ENCODE results near the gene H3-3A. TPM values are rescaled to one million over a fixed set of nuclear protein-coding genes. Genes with fewer than 3 reads are reported as not detected.

The H3-3A gene
- 416 and 426 TPM in 2 replicates for total RNA-seq

- no peaks in the 10 kb centered on the region for H3K27me3 Mint-ChIP-seq (ENCODE audit: insufficient read depth)
- H3K36me3 Mint-ChIP-seq (ENCODE audit: low read depth): peaks cover 40% of the 10 kb centered on the region
- intact Hi-C loops (cut with micrococcal nuclease): loop anchor here (1.0 to 10.0 kb wide), 10 partner anchors 21 to 1632 kb away; partner anchors contain the start of genes COQ8A, ITPKB, LBR and PYCR2
- H3K4me3 Mint-ChIP-seq: peak within 1 kb of the TSS; percentile 100
- peak within 1 kb of the TSS; percentile 100 for H3K27ac Mint-ChIP-seq
- no peaks in the 10 kb centered on the region for H3K9me3 Mint-ChIP-seq
- peaks cover 36% of the 10 kb centered on the region for H3K4me1 Mint-ChIP-seq (ENCODE audit: low read depth)
- peak; percentile 97 for DNase-seq (ENCODE audit: low spot score)
Measured at GRCh38 chr1:226062558-226063223, at the start of gene H3-3A. Gene H3-3A, plus strand, starts transcription at chr1:226062716. Its CDS starts 1,636 bp downstream, at chr1:226064352.

- Mint-ChIP-seq H3K4me3 (no peak overlapping the region), H3K4me1 (ENCODE audit: low read depth) (no peaks in the 10 kb centered on the region), H3K36me3 (ENCODE audit: low read depth) (no peaks in the 10 kb centered on the region), H3K27me3 (ENCODE audit: insufficient read depth) (peaks cover 7% of the 10 kb centered on the region), H3K9me3 (no peaks in the 10 kb centered on the region), H3K27ac (no peak overlapping the region)
- DNase-seq (ENCODE audit: low spot score): no peak
- intact Hi-C loops (cut with micrococcal nuclease): no loop called here
Measured at GRCh38 chr1:226017070-226017469, 45.4 kb upstream of the H3-3A start.

DNA sequence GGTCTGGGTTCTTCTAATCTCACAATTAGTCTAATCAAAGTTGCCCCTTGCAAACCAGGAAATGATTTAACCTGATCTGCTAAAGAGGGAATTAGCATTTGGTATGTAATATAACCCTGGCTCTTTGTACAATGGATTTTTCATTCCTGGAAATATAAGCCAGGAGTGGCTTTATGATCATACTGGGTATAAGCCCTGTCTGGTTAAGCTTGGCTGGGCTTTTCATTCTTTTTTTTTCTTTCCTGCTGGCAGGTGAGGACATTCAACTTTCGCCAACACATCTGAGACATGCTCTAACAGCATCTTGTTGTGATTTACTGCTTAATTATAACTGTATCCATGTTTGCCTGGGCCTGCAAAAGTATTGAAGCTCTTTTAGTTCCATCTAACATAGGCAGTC lies 42.9 kb upstream of the H3-3A start:
- Mint-ChIP-seq H3K27ac (no peak overlapping the region), H3K4me3 (no peak overlapping the region), H3K27me3 (ENCODE audit: insufficient read depth) (no peaks in the 10 kb centered on the region), H3K4me1 (ENCODE audit: low read depth) (no peaks in the 10 kb centered on the region), H3K36me3 (ENCODE audit: low read depth) (no peaks in the 10 kb centered on the region), H3K9me3 (no peaks in the 10 kb centered on the region)
- intact Hi-C loops (cut with micrococcal nuclease): no loop called here
- no peak for DNase-seq (ENCODE audit: low spot score)

- Mint-ChIP-seq H3K36me3 (ENCODE audit: low read depth) (no peaks in the 10 kb centered on the region), H3K4me1 (ENCODE audit: low read depth) (peaks cover under 1% of the 10 kb centered on the region), H3K9me3 (no peaks in the 10 kb centered on the region), H3K27ac (no peak overlapping the region), H3K27me3 (ENCODE audit: insufficient read depth) (no peaks in the 10 kb centered on the region), H3K4me3 (no peak overlapping the region)
- intact Hi-C loops (cut with micrococcal nuclease): no loop called here
- DNase-seq (ENCODE audit: low spot score): no peak
Measured at GRCh38 chr1:226021401-226021800, 41.1 kb upstream of the H3-3A start.

- H3K4me3 Mint-ChIP-seq: no peak overlapping the region
- DNase-seq (ENCODE audit: low spot score): no peak
- peaks cover 4% of the 10 kb centered on the region for H3K4me1 Mint-ChIP-seq (ENCODE audit: low read depth)
- no peaks in the 10 kb centered on the region for H3K36me3 Mint-ChIP-seq (ENCODE audit: low read depth)
- intact Hi-C loops (cut with micrococcal nuclease): no loop called here
- H3K27ac Mint-ChIP-seq: no peak overlapping the region
- peaks cover 3% of the 10 kb centered on the region for H3K27me3 Mint-ChIP-seq (ENCODE audit: insufficient read depth)
- H3K9me3 Mint-ChIP-seq: no peaks in the 10 kb centered on the region
Measured at GRCh38 chr1:226021801-226022200, 40.7 kb upstream of the H3-3A start.

GRCh38 chr1:226023735-226024134 lies 38.8 kb upstream of the H3-3A start:
- Mint-ChIP-seq H3K36me3 (ENCODE audit: low read depth) (no peaks in the 10 kb centered on the region), H3K27ac (no peak overlapping the region), H3K4me3 (no peak overlapping the region), H3K9me3 (no peaks in the 10 kb centered on the region), H3K27me3 (ENCODE audit: insufficient read depth) (peaks cover 7% of the 10 kb centered on the region), H3K4me1 (ENCODE audit: low read depth) (peaks cover 8% of the 10 kb centered on the region)
- DNase-seq (ENCODE audit: low spot score): no peak
- intact Hi-C loops (cut with micrococcal nuclease): no loop called here

GRCh38 chr1:226026833-226027232 lies 35.7 kb upstream of the H3-3A start:
- no peak overlapping the region for H3K4me3 Mint-ChIP-seq
- no peaks in the 10 kb centered on the region for H3K36me3 Mint-ChIP-seq (ENCODE audit: low read depth)
- H3K9me3 Mint-ChIP-seq: no peaks in the 10 kb centered on the region
- DNase-seq (ENCODE audit: low spot score): no peak
- peaks cover 11% of the 10 kb centered on the region for H3K4me1 Mint-ChIP-seq (ENCODE audit: low read depth)
- H3K27ac Mint-ChIP-seq: no peak overlapping the region
- intact Hi-C loops (cut with micrococcal nuclease): no loop called here
- peaks cover 7% of the 10 kb centered on the region for H3K27me3 Mint-ChIP-seq (ENCODE audit: insufficient read depth)

DNA sequence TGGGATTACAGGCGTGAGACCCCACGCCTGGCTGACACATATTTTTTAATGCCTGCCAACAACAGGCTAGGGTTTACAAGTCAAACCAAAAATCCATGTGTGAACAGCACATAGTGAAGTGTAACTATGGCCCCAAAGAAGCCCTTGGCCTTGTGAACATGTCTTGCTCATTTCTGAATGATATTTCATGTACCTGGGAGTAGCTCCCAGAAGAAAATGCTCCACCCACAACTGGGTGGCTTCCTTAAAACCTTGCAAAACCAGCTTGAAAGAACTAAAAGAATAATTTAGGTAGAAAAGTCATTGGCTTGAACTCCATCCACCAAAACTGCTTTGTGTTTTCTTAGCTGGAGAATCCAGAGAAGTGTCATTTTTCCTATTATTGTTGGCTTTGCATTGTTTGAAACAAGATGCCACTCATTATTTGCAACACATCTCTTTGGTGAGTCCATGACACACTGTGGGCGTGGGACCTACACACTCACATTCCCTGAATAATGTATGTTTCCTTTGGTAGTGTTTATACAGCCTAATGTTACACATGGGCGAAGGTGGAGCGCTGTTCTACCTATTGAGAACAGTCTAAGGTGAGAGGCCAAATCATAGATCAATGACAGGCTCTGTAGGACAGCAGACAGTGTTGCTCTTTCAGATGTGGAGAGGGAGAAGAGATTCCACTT lies 34.8 kb upstream of the H3-3A start:
- H3K27me3 Mint-ChIP-seq (ENCODE audit: insufficient read depth): peaks cover 8% of the 10 kb centered on the region
- intact Hi-C loops (cut with micrococcal nuclease): no loop called here
- H3K4me1 Mint-ChIP-seq (ENCODE audit: low read depth): peaks cover 11% of the 10 kb centered on the region
- no peaks in the 10 kb centered on the region for H3K36me3 Mint-ChIP-seq (ENCODE audit: low read depth)
- no peak for DNase-seq (ENCODE audit: low spot score)
- H3K4me3 Mint-ChIP-seq: no peak overlapping the region
- no peaks in the 10 kb centered on the region for H3K9me3 Mint-ChIP-seq
- H3K27ac Mint-ChIP-seq: no peak overlapping the region

GRCh38 chr1:226029093-226029496 lies 33.4 kb upstream of the H3-3A start:
- peaks cover 8% of the 10 kb centered on the region for H3K27me3 Mint-ChIP-seq (ENCODE audit: insufficient read depth)
- H3K4me1 Mint-ChIP-seq (ENCODE audit: low read depth): peaks cover 11% of the 10 kb centered on the region
- no peaks in the 10 kb centered on the region for H3K9me3 Mint-ChIP-seq
- no peak for DNase-seq (ENCODE audit: low spot score)
- H3K36me3 Mint-ChIP-seq (ENCODE audit: low read depth): no peaks in the 10 kb centered on the region
- no peak overlapping the region for H3K4me3 Mint-ChIP-seq
- intact Hi-C loops (cut with micrococcal nuclease): no loop called here
- H3K27ac Mint-ChIP-seq: no peak overlapping the region

DNA sequence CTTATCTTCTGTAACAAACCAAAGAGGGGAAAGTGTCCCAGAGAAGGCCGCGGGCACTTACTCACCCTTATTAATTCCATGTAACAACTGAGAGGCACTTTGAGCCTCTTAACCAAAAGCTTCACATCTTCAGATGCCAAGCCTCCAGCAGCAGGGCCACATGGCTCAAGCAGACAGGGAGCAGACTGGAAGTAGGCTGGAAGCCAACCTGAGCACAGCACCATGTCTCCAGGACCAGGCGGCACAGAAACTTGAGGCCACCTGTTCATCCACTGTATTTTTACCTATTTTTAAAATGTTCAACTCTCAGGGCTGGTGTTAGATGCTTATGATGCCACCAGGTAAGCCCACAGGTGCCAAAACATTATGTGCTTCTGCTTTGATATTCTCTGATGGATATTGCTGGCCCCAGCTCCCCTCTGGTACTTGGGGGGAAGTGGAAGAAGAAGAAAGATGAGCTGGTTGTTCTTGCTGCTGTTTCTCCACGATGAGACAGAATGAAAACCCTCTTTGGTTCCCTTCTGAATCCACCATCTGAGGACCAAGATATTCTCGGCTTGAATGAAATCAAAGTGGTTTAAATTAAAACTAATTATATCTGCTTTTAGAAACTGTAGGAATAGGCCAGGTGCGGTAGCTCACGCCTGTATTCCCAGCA lies 32.8 kb upstream of the H3-3A start:
- H3K4me3 Mint-ChIP-seq: no peak overlapping the region
- DNase-seq (ENCODE audit: low spot score): no peak
- H3K27ac Mint-ChIP-seq: no peak overlapping the region
- no peaks in the 10 kb centered on the region for H3K9me3 Mint-ChIP-seq
- no peaks in the 10 kb centered on the region for H3K36me3 Mint-ChIP-seq (ENCODE audit: low read depth)
- peaks cover 8% of the 10 kb centered on the region for H3K27me3 Mint-ChIP-seq (ENCODE audit: insufficient read depth)
- intact Hi-C loops (cut with micrococcal nuclease): no loop called here
- H3K4me1 Mint-ChIP-seq (ENCODE audit: low read depth): peaks cover 11% of the 10 kb centered on the region

DNA sequence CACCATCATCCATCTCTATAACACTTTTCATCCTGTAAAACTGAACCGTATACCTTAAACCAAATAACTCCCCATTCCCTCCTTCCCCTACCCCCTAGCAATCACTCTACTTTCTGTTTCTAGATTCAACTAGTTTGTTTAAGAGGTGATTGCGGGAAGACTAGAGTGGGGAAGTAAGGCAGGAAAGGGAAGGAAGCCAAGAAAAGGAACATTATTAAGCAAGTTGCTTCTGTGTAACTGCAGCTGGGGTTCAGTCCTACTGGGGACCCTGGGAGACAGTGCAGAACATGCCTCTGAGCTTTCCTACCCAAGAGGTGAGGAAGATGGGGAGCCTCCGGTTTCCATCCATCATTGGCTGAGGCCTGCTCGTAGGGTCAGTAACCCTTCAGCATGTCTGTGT lies 28.9 kb upstream of the H3-3A start:
- no peak for DNase-seq (ENCODE audit: low spot score)
- Mint-ChIP-seq H3K9me3 (no peaks in the 10 kb centered on the region), H3K4me1 (ENCODE audit: low read depth) (peaks cover 4% of the 10 kb centered on the region), H3K27me3 (ENCODE audit: insufficient read depth) (peaks cover 1% of the 10 kb centered on the region), H3K27ac (no peak overlapping the region), H3K4me3 (no peak overlapping the region), H3K36me3 (ENCODE audit: low read depth) (no peaks in the 10 kb centered on the region)
- intact Hi-C loops (cut with micrococcal nuclease): no loop called here

DNA sequence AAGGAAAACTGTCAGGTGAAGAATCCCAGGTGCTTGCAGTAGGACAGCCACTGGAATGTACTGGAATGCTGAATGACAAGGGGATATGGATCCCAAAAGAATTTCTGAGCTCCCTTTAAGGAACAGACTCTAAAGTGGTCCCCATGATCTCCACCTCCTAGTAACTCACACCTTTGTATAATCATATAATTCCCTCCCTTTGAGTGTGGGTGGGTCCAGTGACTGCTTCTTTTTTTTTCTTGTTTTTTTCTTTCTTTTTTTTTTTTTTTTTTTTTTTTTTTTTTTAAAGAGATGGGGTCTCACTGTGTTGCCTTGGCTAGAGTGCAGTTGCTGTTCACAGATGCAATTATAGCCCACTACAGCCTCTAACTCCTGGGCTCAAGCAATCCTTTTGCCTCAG lies 28.5 kb upstream of the H3-3A start:
- intact Hi-C loops (cut with micrococcal nuclease): no loop called here
- H3K4me1 Mint-ChIP-seq (ENCODE audit: low read depth): peaks cover 2% of the 10 kb centered on the region
- H3K9me3 Mint-ChIP-seq: no peaks in the 10 kb centered on the region
- H3K4me3 Mint-ChIP-seq: no peak overlapping the region
- no peak for DNase-seq (ENCODE audit: low spot score)
- peaks cover 1% of the 10 kb centered on the region for H3K27me3 Mint-ChIP-seq (ENCODE audit: insufficient read depth)
- no peaks in the 10 kb centered on the region for H3K36me3 Mint-ChIP-seq (ENCODE audit: low read depth)
- no peak overlapping the region for H3K27ac Mint-ChIP-seq

DNA sequence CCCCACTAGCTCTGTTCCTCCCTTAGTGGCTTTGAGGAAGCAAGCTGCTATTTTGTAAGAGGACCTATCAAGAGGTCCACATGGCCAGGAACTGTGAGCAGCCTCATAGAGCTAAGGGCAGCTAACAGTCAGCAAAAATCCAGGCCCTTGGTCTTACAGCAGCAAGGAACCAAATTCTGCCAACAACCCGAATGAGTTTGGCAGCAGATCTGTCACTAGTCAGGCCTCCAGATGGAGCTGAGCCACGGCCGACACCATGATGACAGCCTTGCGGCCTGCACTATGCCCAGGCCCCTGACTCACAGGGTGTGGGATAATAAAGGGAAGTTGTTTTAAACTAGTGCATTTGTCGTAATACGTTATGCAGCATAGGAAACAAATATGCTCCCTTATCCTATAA lies 28.0 kb upstream of the H3-3A start:
- no peaks in the 10 kb centered on the region for H3K4me1 Mint-ChIP-seq (ENCODE audit: low read depth)
- peaks cover 1% of the 10 kb centered on the region for H3K27me3 Mint-ChIP-seq (ENCODE audit: insufficient read depth)
- intact Hi-C loops (cut with micrococcal nuclease): no loop called here
- no peak overlapping the region for H3K27ac Mint-ChIP-seq
- H3K9me3 Mint-ChIP-seq: no peaks in the 10 kb centered on the region
- H3K36me3 Mint-ChIP-seq (ENCODE audit: low read depth): no peaks in the 10 kb centered on the region
- no peak overlapping the region for H3K4me3 Mint-ChIP-seq
- DNase-seq (ENCODE audit: low spot score): no peak
